Activated naive CD8-positive, alpha-beta T cell treated with anti-CD3 and anti-CD28 coated beads for 36 hours (primary cell): ENCODE data around the gene ITM2C. TPM values are rescaled to one million over a fixed set of nuclear protein-coding genes. Genes with fewer than 3 reads are reported as not detected.

Experiments
- DNase-seq: peaks from one replicate; pipeline ENCODE4 v3.0.0; 2021
- H3K27ac Mint-ChIP-seq: one replicate; pipeline ENCODE4 v1.8.0; 2022; ENCODE audit warnings: mild to moderate bottlenecking, moderate library complexity, mixed read lengths
- H3K27me3 Mint-ChIP-seq: one replicate; pipeline ENCODE4 v1.8.0; 2022; ENCODE audit warnings: mild to moderate bottlenecking, mixed read lengths
- H3K36me3 Mint-ChIP-seq: one replicate; pipeline ENCODE4 v1.8.0; 2021; ENCODE audit warnings: mild to moderate bottlenecking, mixed read lengths
- H3K4me1 Mint-ChIP-seq: one replicate; pipeline ENCODE4 v1.8.0; 2021; ENCODE audit warnings: mixed read lengths
- H3K4me3 Mint-ChIP-seq: one replicate; pipeline ENCODE4 v1.8.0; 2022; ENCODE audit warnings: mild to moderate bottlenecking, moderate library complexity, mixed read lengths
- H3K9me3 Mint-ChIP-seq: one replicate; pipeline ENCODE4 v1.8.0; 2022; ENCODE audit warnings: mixed read lengths
- total RNA-seq, 2 experiments: library from RNA; stranded (reverse); gene quantifications; one replicate each; pipeline ENCODE4 v1.2.3, GENCODE V29; 2021

The ITM2C gene
- total RNA-seq, 2 experiments from 2014 or later, result 69.9 to 73.6 TPM

DNA sequence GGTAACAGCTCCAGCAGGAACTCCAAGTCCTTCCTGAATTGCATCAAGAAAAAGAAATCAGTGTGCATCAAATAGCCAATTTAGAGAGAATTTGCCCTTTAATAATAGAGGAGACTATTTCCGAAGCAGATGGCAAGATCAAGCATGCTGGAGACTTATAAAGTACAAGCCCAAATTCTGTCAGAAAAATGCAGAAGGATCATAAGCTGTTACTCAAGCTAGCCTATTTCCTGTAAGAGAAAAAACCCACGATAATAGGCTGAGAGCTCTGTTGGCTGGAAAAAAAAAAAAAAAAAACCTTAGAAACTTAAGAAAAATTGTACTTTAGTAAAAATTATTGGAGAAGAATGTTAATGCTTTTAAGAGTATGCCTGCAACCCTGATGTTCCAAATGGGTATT is 24.4 kb upstream of the ITM2C start:
- Mint-ChIP-seq H3K4me1 (peaks cover 5% of the 10 kb centered on the region), H3K27ac (no peak overlapping the region), H3K27me3 (peaks cover 6% of the 10 kb centered on the region), H3K9me3 (peaks cover 14% of the 10 kb centered on the region), H3K36me3 (no peaks in the 10 kb centered on the region), H3K4me3 (no peak overlapping the region)
- DNase-seq, result no peak

DNA sequence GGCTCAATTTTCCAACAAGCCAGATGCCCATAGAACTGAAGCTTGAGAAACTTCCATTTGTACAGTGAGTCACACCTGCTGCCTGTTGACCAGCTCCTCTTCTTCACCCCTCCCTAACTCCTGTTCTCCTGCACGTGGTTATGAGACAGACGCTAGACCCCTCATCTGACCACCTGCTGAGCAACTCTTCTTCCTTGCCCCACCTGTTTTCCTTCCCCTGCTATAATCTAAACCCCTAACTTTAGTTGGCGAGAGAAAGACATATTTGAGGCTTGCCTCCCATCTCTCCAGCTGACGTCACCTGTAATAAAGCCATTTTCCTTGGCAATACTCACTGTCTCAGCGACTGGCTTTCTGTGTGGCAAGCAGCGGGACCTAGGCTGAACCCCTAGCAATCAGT is 22.3 kb upstream of the ITM2C start:
- Mint-ChIP-seq H3K27ac (no peak overlapping the region), H3K36me3 (no peaks in the 10 kb centered on the region), H3K4me3 (no peak overlapping the region), H3K27me3 (peaks cover 6% of the 10 kb centered on the region), H3K9me3 (peaks cover 14% of the 10 kb centered on the region), H3K4me1 (peaks cover 8% of the 10 kb centered on the region)
- DNase-seq, result no peak

DNA sequence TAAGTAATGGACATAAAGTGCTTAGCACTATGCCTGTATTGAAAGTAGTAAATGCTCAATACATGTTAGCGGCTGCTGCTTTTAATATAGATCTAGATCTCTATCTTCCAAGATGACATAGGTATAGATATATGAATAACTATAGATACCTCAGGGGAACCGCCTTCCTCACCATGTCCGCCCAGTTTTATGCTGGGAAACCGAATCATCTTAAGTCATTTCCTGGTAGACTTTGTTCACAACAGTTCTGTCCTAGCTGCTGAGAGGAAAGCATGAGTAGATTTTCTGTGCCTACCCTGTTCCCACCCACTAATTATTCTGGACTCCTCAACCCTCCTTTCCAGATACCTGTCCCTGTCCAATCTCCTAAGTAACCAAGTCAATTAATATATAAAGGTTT is 21.6 kb upstream of the ITM2C start:
- peaks cover 9% of the 10 kb centered on the region for H3K9me3 Mint-ChIP-seq
- H3K36me3 Mint-ChIP-seq, result no peaks in the 10 kb centered on the region
- no peak overlapping the region for H3K4me3 Mint-ChIP-seq
- H3K4me1 Mint-ChIP-seq, result peaks cover 11% of the 10 kb centered on the region
- no peak for DNase-seq
- H3K27ac Mint-ChIP-seq, result no peak overlapping the region
- H3K27me3 Mint-ChIP-seq, result peaks cover 6% of the 10 kb centered on the region

DNA sequence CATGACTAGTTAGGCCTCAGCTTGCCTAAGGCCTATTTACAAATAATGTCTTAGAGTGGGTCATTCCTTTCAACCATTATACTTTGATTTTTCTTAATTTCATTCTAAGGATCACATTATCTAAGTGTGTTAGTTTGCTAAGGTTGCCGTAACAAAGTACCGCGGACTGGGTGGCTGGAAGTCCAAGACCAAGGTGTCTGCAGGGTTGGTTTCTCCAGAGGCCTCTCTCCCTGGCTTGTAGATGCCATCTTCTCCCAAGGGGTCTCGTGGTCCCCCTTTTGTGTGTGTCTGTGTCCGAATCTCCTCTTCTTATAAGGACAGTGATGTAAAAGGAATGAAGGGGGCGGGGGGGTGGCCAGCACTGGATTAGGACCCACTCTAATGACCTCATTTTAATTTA is 18.4 kb upstream of the ITM2C start:
- H3K27ac Mint-ChIP-seq, result no peak overlapping the region
- H3K9me3 Mint-ChIP-seq, result no peaks in the 10 kb centered on the region
- H3K4me1 Mint-ChIP-seq, result peaks cover 11% of the 10 kb centered on the region
- no peaks in the 10 kb centered on the region for H3K36me3 Mint-ChIP-seq
- H3K4me3 Mint-ChIP-seq, result no peak overlapping the region
- no peak for DNase-seq
- H3K27me3 Mint-ChIP-seq, result peaks cover 14% of the 10 kb centered on the region

DNA sequence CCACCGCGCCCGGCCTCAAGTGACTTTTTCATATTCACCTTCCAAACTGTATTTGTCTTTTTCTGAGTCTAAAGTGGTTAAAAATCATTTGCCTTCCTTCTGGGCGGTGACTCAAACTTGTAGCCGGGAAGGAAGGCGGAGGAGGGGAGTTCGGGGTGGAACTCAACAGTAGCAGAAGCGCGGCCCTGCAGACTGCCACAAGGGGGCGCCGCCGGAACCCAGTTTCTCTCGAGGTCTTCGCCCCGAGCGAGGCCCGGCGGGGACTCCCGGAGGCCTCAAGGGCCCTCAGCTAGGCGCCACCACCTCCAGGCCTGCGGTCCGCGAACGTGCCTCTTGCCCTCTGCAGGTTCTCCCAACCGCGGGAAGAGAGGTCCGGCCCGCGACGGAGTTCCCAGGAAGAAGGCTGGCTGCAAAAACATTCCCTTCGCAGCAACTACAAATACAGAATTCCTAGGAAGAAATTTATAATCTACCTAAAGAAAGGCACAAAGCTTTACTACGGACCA is 16.8 kb upstream of the ITM2C start:
- no peaks in the 10 kb centered on the region for H3K36me3 Mint-ChIP-seq
- H3K4me3 Mint-ChIP-seq, result no peak overlapping the region
- H3K27me3 Mint-ChIP-seq, result peaks cover 24% of the 10 kb centered on the region
- DNase-seq, result peak; percentile 91
- H3K27ac Mint-ChIP-seq, result no peak overlapping the region
- H3K4me1 Mint-ChIP-seq, result peaks cover 11% of the 10 kb centered on the region
- H3K9me3 Mint-ChIP-seq, result no peaks in the 10 kb centered on the region

DNA sequence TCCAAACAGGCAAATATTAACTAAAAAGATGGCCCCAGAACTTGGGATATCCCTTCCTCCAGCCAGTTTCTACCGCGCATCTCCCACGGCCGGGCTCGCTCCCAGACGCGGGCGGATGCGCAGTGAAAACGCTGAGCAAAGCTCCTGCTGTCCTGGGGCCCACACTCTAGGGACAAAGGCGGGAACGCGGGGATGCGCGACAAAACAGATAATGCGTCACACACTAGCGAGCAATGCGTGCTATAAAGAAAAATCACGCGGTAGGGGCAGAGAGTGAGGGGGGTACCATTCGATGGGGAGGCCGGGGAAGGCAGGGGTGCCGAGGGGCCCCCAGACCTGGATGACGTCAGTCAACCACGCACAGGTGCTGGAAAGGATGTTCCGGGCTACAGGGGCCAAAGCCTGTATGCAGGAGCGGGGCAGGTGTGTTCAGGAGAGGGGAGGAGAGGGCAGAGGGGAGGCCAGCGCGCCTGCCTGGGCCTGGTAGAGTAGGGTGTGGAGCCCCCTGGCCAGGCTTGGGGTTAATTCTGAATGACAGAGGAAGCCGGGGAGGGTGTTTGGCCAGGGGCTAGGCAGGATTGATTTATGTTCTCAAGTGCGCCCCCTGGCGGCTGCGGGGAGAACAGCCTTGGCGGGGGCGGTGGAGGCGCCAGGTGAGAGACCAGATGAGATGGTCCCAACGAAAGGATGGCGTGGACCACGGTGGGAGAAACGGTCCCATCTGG is 14.9 kb upstream of the ITM2C start:
- H3K27ac Mint-ChIP-seq, result peak overlapping the region; percentile 1
- H3K27me3 Mint-ChIP-seq, result peaks cover 40% of the 10 kb centered on the region

DNA sequence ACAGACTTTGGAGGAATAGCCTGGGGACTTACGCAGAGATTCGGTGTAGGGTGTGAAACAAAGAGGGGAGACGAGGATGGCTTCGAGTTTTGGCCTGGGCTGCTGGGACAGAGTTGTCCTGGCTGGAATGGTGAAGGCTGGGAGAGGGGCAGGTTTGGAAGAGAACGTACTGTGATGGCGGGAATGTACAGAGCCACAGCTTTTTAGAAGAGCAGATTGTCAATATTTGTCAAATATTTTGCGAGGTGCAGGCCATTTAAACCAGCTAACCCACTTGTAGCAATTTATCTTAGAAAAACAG is 14.4 kb upstream of the ITM2C start:
- no peak for DNase-seq
- H3K27me3 Mint-ChIP-seq, result peaks cover 40% of the 10 kb centered on the region
- H3K36me3 Mint-ChIP-seq, result no peaks in the 10 kb centered on the region
- peak overlapping the region; percentile 1 for H3K27ac Mint-ChIP-seq
- H3K4me3 Mint-ChIP-seq, result no peak overlapping the region
- peaks cover 10% of the 10 kb centered on the region for H3K4me1 Mint-ChIP-seq
- H3K9me3 Mint-ChIP-seq, result no peaks in the 10 kb centered on the region

More for the DNA sequence above, 14.9 kb upstream of the ITM2C start:
- DNase-seq, result peak; percentile 73
- no peaks in the 10 kb centered on the region for H3K36me3 Mint-ChIP-seq
- no peak overlapping the region for H3K4me3 Mint-ChIP-seq
- no peaks in the 10 kb centered on the region for H3K9me3 Mint-ChIP-seq
- peaks cover 10% of the 10 kb centered on the region for H3K4me1 Mint-ChIP-seq

DNA sequence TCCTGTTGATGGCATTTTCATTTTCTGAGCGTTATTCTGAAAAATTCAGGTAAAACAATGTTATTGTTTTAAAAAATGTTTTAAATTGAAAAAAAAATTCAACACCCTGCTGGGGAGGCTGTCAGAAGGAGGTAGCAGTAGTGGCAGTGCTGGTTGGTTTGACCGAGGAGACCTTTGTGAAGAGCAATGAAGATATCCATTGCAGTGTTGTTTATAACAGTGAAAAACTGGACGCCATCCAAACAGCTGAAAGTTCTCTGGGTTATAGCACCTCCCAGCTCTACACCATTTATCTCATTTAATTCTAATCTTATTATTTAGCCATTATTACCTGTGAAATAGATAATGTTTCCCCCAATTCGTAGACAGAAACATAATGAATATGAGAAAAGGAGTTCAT is 12.6 kb upstream of the ITM2C start:
- DNase-seq, result no peak
- Mint-ChIP-seq H3K4me3 (no peak overlapping the region), H3K4me1 (peaks cover 10% of the 10 kb centered on the region), H3K27ac (no peak overlapping the region), H3K27me3 (peaks cover 51% of the 10 kb centered on the region), H3K36me3 (no peaks in the 10 kb centered on the region), H3K9me3 (no peaks in the 10 kb centered on the region)

DNA sequence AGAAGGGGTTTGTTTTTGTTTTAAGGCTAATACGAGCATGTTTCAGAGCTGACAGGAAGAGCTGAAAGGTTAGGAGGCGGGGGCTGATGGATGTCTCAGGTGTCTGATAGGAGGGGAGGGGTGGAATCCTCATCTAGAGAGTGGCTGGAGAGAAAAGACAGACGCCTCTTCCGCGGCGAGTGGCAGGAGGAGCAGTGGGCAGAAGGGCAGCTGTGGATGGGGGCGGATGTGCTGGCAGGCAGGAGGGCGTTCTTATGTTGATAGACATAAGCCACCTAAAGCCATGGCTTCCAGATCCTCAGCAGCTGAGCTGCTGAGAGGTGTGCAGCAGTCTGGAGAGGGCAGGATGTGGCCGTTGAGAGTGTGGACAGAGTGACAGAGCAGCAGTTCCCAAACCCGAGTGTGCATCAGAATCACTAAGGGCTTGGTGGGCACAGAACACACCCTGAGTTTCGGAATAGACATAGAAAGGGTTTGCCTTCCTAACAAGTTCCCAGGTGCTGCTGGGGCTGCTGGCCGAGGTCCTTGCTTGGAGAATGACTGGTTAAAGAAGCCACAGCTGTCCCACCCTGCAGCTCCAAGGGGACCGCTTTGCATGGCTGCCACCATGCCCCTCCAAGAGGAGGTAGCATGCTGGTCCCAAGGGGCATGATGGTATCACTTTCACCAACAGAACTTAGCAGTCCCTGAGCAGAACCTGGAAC is 3.0 kb upstream of the ITM2C start:
- H3K4me1 Mint-ChIP-seq, result peaks cover 44% of the 10 kb centered on the region
- H3K27ac Mint-ChIP-seq, result peak overlapping the region; percentile 22
- no peaks in the 10 kb centered on the region for H3K36me3 Mint-ChIP-seq
- peak overlapping the region; percentile 19 for H3K4me3 Mint-ChIP-seq
- DNase-seq, result peak; percentile 42
- peaks cover 9% of the 10 kb centered on the region for H3K27me3 Mint-ChIP-seq
- H3K9me3 Mint-ChIP-seq, result no peaks in the 10 kb centered on the region

DNA sequence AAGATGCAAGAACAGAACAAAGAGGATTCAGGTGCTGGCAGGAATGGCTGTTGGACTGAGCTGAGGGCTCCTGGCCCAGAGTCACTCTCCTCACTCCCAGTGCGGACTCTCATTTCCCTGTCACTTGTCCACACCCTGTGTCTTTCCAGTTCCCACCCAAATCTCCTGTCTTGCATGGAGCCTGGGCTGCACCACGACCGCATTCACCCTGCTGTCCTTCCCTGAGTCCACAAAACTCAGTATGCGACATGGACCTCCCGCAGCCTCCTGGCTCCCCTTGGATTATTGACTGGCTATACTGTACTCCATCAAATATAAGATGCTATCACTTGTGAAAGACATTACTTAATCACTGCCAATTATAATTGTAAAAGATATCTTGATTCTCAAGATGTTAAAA is 2.5 kb upstream of the ITM2C start:
- Mint-ChIP-seq H3K4me3 (no peak overlapping the region), H3K36me3 (no peaks in the 10 kb centered on the region), H3K27ac (no peak overlapping the region), H3K27me3 (peaks cover 9% of the 10 kb centered on the region), H3K9me3 (no peaks in the 10 kb centered on the region), H3K4me1 (peaks cover 50% of the 10 kb centered on the region)
- DNase-seq, result no peak

DNA sequence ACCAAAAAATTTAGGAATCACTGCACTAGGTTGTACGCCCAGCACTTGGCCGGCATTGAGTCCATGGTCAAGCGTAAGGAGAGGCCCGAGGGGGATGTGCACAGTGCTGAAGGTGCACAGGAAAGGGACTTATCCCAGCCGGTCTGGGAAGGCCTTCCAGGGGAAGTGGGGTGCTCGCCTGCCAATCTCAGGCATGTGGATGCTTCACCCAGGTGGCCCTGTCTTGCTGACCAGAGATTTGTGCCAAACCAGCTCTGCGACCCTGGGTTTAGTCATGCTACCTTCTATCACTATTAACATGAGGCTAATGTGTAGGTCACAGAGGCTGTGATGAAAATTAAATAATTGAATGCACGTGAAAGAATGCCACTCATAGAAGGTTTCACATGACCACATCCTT is 1.7 kb upstream of the ITM2C start:
- DNase-seq, result no peak
- H3K4me3 Mint-ChIP-seq, result peak overlapping the region; percentile 4
- no peaks in the 10 kb centered on the region for H3K9me3 Mint-ChIP-seq
- no peaks in the 10 kb centered on the region for H3K36me3 Mint-ChIP-seq
- peaks cover 3% of the 10 kb centered on the region for H3K27me3 Mint-ChIP-seq
- no peak overlapping the region for H3K27ac Mint-ChIP-seq
- H3K4me1 Mint-ChIP-seq, result peaks cover 53% of the 10 kb centered on the region

DNA sequence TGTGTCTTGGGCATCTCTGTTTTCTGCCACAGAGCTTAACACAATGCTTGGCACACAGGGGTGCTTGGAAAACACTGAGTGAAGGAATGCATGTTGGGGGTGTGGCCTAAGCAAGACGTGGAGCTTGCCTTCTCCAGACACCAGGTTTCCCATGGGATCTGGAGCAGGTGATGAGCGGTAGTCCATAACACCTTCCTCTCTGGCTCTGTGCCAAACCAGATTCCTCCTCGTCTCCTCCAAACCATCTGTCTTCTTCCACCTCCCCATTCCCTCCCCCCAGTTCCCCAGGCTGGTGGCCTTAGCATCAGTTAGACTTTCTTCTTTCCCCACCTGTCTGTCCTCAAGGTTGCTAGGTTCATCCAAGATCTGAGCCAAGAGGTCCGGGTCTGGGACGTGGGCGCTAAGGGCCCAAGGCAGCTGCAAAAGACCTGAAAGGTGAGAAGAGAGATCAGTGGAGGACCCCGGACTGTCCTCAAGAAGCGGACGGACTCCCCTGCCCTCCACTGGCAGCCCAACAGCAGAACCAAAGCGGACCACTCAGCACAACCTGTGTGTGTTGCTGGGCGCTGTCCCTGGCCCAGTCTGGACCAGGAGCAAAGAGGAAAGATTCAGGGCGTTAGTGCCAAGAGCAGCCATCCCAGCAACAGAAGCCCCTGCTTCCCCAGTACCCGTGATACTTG is 1.2 kb upstream of the ITM2C start:
- Mint-ChIP-seq H3K4me3 (peak overlapping the region; percentile 87), H3K27ac (peak overlapping the region; percentile 47), H3K4me1 (peaks cover 57% of the 10 kb centered on the region), H3K27me3 (no peaks in the 10 kb centered on the region), H3K36me3 (no peaks in the 10 kb centered on the region), H3K9me3 (no peaks in the 10 kb centered on the region)
- DNase-seq, result no peak

DNA sequence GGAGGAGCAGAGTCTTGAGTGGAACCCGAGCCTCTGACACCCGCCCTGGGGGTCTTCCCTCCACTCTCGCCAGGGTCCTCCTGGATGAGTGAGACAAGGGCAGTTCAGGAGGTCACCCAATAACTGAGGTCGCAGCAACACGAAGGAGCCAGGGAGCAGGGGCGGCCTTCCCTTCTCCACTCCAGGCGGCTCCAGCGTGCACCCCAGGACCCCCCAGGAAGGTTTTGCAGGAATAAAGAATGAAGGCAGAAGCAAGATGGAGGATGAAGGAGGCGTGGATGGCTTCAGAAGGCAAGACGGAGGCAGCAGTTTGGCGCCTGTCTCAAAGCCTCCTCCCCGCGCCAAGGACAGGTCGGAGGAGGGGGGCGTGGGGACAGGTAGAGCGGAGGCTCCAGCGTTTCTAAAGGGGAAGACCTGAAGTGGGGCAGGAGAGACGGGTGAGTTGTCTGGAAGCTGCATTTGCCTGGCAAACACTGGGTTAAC is 579 bp upstream of the ITM2C start:
- Mint-ChIP-seq H3K9me3 (no peaks in the 10 kb centered on the region), H3K27ac (peak overlapping the region; percentile 34), H3K27me3 (no peaks in the 10 kb centered on the region), H3K4me3 (peak overlapping the region; percentile 87), H3K4me1 (peaks cover 61% of the 10 kb centered on the region), H3K36me3 (peaks cover 3% of the 10 kb centered on the region)
- no peak for DNase-seq

DNA sequence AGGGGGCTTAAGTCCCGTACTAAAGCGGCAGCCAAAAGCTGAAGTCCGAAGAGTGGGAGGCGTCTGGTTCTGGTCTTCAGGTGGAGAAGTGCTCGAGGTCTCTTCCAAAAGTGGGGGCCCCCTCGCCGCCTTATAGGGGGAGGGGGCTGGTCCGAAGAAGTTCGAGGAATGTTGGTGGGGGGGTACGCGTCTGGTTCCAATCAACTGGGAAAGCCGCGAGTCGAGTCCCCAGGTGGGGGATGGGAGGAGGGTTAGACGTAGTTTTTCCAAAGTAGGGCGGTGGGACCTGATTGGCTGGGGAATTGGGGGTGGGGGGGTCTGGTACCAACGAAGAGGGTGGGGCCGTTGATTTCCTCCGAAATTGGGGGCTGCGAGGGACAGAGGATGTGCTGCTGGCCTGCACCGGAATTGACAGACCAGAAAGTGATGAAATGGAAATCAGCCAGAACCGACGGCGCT is 594 bp downstream of the ITM2C start:
- peak overlapping the region; percentile 73 for H3K27ac Mint-ChIP-seq
- no peaks in the 10 kb centered on the region for H3K9me3 Mint-ChIP-seq
- H3K36me3 Mint-ChIP-seq, result peaks cover 3% of the 10 kb centered on the region
- peaks cover 71% of the 10 kb centered on the region for H3K4me1 Mint-ChIP-seq
- H3K27me3 Mint-ChIP-seq, result no peaks in the 10 kb centered on the region
- no peak for DNase-seq
- peak overlapping the region; percentile 87 for H3K4me3 Mint-ChIP-seq
